Hematopoietic multipotent progenitor cell treated with erythropoietin and hydrocortisone succinate and interleukin-3 and kit ligand, for 8 days (in vitro differentiated cells): ENCODE data around the gene DCP1B.

Experiments used
- DNase-seq: peaks from one replicate; pipeline ENCODE4 v3.0.0-alpha.2; 2015

Gene DCP1B

DNA sequence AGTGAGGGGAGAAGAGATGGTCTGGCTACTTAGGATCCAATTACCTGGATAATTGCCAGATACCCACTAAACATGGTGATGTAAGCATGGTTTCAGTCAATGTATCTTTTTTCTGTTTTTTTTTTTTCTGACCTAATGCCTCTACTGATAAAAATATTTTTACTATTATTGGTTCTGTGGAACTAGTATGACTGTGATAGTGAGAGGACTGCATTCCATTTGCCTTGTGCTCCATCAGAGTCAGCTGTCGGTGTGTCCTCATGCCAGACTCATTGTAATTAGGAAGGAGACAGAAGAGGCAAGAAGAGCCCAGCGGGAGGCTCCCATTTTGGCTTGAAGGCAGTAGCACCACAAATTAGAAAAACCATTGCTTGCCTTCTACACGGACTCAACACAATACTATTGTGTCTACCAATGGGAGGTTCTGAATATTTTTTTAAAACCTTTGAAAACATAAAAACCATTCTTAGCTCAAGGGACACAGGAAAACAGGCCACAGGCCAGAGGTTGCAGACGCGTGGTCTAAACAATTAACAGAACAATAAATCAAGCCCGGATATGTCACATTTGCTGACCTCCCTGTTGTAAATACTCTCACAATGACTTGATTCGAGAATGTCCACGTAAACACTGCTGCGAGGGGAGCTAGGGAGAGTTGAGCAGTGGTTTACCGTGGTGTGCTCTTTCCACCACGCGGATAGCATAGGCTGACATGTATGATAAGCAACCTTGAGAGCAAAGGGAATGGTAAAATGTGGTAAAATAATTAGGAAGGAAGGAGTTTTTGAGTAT lies 13.5 kb upstream of the DCP1B start:
- no peak for DNase-seq

GRCh38 chr12:2016862-2017545 lies 12.7 kb upstream of the DCP1B start:
- no peak for DNase-seq

GRCh38 chr12:2014231-2014630 lies 10.0 kb upstream of the DCP1B start:
- no peak for DNase-seq

DNA sequence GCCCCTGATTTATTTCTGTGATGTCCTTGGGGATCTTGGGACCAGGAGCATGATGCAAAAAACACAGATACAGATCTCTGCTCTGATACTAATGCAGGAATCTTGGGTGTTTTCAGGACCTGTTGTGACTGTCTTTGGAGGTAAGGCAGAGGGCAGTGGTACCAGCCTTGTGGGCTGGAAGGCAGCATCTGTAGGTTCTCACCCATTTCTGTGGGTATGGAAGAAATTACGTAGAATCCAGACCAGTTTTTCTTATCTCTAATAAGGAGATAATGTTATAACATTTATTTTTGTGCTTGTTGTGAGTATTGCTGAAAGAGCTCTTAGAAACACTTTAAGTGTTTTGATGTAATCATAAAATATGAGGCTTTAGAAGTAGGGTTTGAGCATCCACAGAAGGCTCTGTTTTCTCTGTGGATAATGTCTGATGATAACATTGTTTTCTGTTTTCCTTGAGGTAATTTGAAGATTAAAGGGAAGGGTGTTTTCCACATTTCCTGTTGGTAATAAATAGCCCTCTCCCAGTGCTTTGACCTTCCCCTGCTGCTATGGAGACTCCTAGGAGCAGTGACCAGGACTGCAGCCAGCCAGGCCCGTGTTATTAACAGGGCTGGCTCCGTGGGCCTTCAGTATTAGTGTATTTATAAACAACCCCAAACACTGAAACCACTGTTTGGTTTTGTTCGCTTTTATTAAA lies 9.4 kb upstream of the DCP1B start:
- no peak for DNase-seq

DNA sequence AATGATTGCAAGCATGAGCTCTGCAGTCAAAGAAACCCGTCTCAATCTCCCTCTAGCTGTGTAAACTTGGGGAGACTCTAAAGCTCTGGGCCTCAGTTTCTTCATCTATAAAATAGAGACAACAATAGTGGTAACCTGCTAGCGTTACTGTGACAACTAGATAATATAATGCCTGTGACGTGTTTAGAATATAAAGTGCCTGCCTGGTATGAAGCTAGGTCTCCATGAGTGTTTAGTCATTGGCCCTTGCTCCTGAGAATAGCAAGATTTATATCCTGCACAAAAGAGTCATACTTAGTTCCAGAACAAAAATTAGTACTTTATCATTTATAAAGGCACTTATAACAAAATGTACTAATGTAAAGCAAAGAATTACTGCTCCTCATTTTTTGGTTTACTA lies 8.8 kb upstream of the DCP1B start:
- DNase-seq, result no peak

DNA sequence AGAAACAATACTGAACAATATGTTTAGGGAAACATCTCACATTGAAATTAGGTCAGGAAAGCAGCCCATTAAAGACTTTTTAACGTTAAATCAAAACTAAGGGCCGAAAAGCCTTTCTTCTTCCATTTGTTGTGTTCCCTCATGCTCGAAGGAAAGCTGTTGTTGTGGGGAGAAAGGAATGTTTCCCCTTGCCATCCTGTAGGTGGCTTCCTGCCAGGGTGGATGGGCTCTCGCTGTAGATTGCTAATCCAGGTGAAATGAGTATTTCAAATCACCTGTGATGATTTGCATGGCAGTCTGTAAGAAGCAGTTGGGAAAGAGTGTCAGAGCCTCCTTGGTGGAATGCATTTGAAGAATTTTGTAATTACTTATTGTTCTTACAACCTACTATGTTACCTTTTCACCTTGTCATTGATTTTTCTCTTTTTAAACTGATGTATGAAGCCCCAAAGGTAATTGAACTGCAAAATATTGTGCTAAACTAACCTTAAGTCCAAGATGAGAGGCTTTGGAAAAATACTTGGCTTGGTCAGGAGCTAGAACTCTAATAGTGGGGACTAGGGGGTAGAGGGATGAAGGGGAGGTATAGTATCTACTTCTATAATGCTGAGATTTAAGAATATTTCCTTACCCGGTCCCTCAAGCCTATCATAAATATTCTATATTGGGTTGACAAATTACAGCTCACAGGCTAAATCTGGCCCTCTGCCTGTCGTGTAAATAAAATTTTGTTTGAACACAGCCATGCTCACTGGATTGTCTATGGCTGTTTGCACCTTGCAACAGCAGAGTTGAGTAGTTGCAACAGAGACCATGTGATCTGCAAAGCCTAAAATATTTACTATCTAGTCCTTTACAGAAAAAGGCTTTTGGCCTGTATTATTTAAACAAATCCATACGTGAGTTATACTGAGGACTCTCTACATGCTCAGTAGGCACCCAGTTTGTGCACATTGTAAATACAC lies 7.7 kb upstream of the DCP1B start:
- no peak for DNase-seq

- peak; percentile 66 for DNase-seq
Measured at GRCh38 chr12:2009623-2010022, 5.4 kb upstream of the DCP1B start.

DNA sequence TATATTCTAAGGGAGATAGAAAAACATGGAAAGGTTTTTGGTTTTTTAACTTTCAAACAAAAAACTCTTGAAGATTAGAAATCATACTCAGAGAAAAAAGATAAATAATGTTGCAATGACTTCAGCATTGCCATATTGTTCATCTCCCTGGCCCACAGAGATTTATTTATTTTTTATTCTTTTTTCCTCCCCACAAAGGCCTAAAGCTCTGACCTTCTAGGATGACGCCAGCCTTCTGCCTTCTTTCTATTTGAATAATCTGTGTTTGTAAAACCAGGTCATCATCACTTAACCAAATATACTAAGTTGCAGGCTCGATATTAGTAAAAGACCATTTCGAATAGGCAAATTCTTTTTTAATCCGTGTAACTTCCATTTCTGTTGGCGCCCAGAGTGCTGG lies 4.4 kb upstream of the DCP1B start:
- no peak for DNase-seq

GRCh38 chr12:2003676-2004112 lies 563 bp downstream of the DCP1B start:
- DNase-seq, result no peak

DNA sequence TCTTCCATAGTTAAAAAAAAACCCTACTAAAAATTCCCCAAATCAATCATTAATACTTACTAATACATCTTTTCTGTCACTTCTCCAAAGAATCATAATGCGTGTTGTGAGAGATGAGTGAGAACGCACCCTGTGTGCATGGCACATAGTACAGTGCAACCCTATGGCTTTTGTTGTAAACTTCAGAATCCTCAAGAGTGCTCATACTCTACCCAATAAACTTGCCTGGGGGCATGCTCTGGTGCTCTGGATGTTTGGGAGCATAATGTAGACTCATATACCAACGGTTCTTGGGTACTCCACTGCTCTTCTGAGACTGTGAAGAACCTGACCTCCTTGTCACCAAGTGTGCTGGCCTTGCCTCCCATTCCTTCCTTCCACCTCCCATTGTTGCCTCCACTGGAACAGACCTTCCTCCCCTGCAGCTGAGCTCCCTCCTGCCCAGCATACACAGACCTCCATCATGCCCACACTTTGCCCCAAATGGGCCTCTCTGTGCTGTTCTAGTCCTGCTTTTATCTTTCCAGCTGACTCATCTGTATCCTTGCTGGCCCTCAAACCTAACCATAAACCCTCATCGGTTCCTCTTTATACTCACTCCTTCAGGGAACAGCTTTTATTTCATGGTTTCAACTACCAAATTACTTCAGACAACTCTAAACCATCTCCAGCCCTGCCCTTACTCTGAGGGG lies 8.9 kb downstream of the DCP1B start:
- no peak for DNase-seq

DNA sequence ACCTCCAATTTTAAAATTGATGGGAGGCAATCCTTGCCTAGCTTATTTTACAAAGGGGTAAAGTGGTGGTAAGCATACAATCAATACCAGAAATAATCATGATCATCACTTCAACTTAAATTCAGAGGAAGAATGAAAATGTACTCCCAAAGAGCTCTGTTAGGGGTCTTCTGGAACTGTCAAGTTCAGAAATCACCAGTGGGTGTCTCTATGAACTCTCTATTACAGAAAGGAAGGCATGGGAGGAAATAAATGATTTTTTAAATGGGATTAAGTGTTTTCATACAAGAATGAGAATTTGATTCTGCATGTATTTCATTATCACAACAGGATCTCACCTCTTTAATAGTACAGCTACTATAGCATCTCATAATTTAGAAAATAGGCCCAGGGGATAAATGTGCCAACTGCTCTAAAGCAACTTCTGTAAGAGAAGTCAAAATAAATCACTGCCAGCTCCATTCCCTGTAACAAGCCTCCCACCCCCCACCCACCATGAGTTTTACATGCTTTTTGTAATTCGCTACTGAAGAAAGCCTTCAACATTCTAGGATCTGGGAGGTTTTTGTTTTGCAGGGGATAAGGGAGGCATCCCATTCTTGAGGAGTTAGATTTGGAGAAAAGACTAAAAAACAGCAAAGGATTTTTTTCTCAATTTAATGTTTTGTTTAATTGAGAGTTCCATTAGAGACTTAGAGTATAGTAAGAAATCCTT lies 9.7 kb downstream of the DCP1B start:
- no peak for DNase-seq

GRCh38 chr12:1993871-1994371 lies 10.3 kb downstream of the DCP1B start:
- no peak for DNase-seq

- no peak for DNase-seq
Measured at GRCh38 chr12:1993341-1993740, 10.9 kb downstream of the DCP1B start.

DNA sequence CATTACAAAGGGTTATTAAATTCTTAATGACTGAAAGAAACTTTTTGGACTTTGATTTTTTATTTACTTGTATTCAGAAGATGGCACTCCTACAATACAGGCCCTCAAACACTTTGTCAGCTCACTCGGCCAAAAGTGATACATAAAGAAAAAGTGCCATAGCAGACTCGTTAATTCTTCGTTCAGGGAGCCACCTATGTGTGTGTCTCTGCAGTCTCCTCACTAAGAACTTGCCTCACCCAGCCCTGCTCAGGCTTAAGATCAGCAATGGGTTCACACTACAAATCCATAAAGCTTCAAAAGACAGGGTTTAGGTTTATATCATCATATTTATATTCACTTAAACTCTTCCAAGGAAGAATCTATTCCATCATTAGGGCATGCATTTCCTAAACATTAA lies 11.5 kb downstream of the DCP1B start:
- no peak for DNase-seq

GRCh38 chr12:1989111-1989510 lies 15.1 kb downstream of the DCP1B start:
- no peak for DNase-seq

GRCh38 chr12:1984759-1985158 lies 19.5 kb downstream of the DCP1B start:
- DNase-seq, result no peak

- DNase-seq, result no peak
Measured at GRCh38 chr12:1980282-1980681, 24.0 kb downstream of the DCP1B start.

DNA sequence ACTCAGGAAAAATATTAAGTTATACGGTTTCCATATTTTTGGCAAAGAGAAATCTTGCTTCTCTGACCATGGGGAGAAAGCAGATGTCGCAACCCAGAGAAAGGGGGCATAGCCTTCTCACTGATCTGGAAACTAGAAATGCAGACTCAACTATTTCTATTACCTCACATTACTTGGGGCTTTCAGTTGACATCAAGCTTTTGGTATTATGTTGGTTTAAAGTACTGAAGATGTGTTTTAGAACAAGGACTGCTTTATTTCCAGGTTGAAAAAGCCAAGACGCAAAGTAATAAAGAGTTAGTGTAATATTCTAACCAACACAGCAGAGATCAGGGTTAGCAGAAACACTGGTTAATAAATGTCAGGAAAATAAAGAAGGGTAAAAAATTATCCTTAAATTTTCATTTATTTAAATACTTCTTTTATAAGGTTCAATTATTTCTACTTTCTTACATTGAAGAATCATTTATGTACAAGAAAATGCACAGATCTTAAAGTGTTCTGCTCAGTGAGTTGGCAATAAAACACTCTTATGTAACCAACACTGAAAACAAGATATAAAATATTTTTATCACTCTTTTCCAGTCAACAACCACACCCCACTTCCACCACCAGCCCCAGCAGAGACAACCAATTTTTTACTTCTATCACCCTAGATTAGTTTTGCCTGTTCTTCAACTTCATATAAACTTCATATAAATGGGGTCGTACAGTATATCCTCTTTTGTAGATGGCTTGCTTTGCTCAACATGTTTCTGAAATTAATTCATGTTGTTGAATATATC lies 26.0 kb downstream of the DCP1B start:
- peak; percentile 85 for DNase-seq

DNA sequence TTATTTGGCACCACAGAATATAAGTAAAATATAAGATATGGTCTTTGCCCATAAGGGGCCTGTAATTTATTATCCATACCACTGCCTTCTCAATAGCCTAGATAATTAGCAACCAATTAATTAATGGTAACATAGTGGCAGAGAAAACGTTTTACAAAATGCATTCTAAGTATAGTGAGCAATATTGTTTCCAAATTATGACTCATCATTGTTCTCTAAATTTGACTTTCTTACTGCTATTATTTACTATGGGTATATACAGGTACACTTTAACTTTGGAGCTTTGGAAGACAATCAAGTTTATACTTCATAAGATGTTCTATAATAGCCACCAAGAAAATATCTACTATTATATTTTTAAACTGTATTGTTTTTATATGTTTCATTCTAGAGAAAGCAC lies 26.7 kb downstream of the DCP1B start:
- DNase-seq, result no peak

DNA sequence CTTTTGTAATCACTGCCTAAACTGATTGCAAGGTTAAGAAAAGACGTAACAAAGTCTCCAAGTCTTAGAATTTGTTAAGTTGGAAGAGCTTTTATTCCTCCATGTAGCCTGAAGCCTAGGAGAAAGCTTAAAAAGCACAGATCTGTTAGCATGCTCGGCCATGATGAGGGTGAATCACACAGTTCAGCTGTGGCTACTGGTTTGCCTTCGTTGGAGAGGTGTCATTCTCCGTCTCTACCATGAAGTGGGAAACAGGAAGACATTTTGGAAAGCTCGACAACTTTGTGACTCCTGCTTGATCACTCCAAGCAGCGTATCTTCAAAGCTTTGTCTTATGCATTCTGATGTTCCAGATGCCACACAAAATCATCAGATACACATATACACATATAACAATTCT lies 27.1 kb downstream of the DCP1B start:
- no peak for DNase-seq
